NCI-H748 treated with DMSO at 0.1 percent for 48 hours (cell line): ENCODE data around the gene ASAH2.
"Not testable (repeated sequence)": the region's sequence is repeated elsewhere in the genome, so short reads cannot be mapped to it uniquely, and the experiment has no call there.

Experiments
- DNase-seq: peaks from one replicate; lab custom pipeline; 2025; lab: John Stamatoyannopoulos, UW

ASAH2 gene

DNA sequence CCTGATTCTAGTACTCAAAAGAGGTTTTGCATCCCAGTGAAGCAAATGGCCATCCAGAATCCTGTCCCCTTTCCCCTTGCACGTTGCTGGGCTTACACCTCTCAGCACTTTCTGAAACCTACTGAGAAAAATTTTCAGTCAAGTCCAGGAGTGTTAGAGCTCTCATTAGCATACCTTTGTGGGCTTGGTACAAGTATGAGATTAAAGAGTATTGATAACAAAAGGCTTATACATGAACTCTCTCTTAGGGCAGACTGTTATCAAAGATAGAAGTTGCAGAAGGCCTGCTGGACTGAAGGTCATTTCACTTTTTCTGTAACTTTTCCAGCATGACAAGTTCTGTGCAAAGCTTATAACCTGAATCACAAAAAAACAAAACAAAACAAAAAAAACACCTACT, at the start of gene ASAH2:
ASAH2 (minus strand) TSS at position 123 of the 400 bp plus-strand sequence. CDS start 2,906 bp downstream, outside the sequence.
- DNase-seq: no peak

DNA sequence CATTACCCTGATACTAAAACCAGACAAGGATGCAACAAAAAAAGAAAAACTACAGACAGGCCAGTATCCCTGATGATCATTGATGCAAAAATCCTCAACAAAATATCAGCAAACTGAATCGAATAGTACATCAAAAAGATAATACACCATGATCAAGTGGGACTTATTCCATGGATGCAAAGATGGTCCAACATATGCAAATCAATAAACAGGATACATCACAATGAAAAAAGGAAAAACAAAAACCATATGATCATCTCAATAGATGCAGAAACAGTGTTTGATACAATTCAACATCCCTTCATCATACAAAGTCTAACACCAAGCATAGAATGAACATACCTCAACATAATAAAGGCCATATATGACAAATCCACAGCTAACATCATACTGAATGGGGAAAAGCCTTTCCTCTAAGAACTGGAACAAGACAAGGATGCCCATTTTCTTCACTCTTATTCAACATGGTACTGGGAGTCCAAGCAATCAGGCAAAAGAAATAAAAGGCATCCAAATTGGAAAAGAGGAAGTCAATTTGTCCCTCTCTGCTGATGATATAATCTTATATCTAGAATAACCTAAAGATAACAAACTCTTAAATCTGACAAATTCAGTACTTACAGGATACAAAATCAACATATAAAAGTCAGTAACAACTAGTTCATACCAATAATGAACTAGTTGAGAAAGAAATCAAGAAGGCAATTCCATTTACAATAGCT, 48.8 kb upstream of the ASAH2 start:
- no peak for DNase-seq

DNA sequence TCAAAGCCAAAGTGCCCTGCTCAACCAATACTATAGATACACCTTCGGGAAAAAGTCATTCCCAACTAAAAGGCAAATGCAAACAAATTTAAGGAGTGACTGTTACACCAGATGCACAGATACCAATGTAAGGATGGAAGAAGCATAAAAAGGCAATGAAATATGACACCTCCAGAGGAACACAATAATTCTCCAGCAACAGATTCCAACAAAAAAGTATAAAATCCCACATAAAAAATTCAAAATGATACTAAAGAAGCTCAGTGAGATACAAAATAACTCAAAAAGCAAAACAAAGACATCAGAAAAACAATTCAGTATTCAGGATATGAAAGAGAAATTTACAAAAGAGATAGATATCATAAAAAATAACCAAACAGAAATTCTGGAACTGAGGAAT, 44.1 kb upstream of the ASAH2 start:
- no peak for DNase-seq

DNA sequence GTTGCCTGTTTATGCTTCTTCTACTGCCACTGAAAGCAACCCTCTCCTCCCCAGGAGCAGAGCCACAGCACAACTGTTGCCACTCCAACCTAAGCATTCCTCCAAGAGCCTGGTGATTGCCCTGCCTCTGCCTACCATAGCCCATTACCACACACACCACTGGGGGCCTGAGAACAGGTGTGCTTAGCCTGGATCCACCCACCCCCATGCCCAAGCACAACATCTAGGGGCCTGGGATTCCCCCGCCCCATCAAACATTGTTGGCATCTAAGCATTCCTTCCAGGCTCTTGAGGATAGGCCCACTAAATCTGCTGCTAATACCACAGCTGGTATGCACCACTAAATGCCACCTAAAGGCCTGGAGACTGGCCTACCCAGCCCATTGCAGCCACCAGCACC, 43.3 kb upstream of the ASAH2 start:
- no peak for DNase-seq

DNA sequence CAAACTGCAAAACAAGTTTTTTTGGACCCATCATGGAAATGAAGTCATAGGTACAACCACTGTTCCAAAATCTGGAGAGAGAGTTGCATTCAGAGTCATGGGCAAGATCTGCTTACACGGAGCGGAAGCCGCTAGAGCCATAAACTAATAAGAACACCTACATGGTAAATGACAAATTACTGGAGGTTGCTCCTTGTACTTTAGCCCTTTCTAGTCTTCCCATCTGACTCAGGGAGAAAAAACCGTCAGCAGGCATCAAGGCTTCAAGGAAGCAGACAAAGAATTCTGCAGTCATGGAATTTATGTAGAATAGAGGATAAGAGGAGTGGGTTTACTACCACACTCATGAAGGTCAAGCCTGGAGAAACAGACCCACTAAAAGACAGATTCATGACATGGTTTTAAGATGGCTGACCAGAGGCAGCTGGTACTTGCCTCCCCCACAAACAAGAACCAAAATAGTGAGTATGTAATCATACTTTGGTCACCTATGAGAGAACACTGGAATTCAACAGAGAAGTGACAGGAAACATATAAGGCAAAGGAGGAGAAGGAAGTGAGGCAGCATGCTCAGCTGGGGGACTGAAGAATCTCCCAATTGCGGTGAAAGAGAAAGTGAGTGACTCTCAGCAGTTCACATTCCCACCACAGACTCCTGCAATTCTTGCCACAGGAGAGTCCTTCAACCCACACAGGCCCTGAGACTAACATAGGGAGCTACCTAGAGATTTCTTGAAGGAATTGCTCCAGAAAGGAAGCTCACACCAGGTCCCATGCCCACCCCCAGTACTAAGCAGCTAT, 42.4 kb upstream of the ASAH2 start:
- DNase-seq: no peak

DNA sequence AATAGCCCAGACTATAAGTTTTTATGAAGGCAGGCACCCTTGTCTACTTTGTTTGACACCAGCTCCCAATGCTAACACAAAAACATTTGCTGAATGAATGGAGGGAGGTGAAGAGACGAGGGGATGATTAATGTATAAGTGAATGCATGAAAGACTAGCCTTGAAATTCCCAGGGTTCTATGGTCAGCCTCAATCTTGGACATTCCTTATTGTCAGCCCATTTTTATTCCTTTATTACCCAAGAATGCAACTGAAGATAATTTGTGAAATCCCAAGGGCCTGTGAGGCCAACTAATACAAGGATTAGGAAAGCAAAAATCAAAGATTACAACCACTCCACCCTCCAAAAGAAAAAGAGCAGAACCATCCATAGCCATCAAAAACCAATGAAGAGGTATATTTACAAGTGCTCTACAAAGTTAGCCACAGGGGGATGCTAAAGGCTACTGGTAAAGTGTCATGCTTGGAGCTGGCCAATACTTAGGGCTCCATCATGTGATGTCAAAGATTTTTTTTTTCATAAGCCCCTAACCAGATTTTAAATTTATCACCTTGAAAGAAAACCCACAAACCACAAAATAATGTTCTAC, 40.0 kb upstream of the ASAH2 start:
- no peak for DNase-seq

DNA sequence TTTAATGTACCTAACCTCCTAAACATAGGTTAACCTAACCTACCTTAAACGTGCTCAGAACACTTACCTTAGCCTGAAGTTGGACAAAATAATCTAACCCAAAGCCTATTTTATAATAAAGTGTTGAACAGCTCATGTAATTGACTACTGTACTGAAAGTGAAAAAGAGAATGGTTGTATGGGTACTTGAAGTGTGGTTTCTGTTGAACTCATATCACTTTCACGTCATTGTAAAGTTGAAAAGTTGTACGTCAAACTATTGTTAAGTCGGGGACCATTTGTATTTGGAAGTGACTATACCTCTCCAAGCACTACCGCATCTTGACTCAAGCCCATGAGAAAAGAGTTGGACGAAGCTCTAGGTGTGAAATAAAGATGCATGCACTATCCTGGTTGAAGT, 37.9 kb upstream of the ASAH2 start:
- no peak for DNase-seq

DNA sequence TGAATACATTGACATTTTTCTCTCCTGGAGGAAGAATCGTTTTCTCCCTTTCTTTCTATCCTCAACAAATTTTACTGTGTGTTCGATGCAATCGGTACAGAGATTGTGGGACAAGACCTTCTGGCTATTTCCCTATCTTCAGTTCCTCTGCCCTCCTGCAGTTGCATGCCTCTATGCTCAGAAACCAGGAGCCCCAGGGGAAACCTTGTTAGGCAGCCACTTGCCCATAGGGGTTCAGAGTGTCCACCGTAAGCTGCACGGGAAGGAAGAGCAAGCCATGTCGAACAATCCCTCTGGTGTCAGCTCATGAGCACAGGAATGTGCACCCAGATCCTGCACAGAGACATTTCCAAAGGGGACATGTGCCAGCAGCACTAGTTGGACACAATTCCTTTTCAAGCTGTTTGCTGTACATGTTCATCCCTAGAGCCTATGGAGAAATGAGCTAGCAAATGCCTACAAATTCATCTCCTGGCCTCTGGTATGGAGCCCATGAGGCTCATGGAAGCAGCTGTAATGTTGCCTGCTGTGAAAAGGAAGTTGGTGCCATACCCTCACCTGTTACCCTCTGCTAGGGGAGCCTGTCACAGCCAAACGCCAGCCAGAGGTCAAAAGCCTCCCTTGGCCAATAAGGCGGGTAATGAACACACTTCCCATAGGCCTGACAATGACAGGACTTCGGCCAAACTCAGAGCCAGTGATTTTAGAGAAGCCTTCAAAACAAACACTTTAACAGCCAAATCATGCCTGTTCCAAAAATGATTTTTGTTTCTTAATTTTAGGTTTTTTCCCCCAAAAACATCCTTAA, 35.9 kb upstream of the ASAH2 start:
- no peak for DNase-seq

DNA sequence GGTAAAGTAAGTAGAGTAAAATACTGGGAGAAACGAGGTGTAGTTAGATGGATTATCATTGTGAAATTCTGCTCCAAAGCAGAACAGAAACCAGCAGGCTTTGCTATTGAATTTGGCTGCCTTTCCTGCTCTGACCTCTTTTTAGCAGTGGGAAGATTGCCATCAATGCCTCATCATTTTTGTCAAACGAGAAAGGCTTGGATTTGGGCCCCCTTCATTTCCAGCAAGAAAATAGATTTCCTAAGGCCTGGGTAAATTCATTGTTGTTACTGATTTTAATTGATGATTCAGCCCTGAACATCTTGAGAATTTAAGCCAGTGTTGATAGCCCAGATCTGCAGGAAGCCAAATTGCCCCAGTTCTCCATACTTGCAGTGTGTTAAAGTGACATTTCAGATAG, 35.2 kb upstream of the ASAH2 start:
- DNase-seq: no peak

DNA sequence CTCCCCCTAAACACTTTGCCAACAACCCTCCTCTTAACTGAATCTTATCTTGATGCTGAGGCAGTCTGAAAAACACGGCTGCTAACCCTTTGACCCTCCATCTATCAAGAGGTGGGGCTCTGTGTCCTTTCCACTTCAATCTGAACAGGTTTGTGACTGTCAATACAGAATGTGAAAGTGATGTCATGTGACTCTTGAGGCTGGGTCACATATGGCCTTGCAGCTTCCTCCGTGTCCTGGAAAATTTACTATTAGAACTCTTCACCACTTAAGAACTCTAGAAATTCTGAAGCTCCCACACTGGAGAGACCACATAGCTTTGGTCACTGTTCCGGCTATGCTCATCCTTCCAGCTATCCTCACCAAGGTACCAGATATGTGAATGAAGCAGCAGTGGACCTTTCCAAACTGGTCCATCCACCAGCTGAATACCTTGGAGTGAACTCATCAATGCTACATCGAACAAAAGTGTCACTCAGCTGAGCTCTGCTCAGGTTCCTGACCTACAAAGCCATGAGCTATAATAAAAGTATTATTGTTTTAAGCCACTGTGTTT, 30.7 kb upstream of the ASAH2 start:
- DNase-seq: no peak

DNA sequence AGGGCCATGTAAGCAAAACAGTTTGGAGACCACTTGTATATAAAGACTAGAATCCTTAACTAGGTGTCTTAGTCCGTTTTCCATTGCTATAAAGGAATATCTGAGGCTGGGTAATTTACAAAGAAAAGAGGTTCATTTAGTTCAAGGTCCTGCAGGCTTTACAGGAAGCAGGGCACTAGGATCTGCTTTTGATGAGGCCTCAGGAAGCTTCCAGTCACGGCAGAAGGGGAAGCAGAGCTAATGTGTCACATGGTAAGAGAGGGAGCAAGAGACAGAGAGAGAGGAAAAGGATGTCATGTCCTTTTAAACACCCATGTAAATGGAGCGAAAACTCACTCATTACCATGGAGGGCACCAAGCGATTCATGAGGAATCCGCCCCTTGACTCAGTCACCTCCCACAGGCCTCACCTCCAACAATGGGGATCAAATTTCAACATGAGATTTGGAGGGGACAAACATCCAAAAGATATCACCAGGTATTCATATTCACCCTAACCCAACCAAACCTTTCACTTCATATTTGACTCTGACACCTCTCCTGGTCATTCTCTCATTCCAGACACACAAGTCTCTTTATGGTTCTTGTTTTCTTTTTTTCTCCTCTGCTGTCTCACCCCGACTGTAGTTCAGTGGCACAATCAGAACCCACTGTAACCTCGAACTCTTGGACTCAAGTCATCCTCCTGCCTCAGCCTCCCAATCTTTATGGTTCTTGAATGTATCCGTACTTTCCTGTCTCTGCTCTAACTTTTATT, 30.1 kb upstream of the ASAH2 start:
- DNase-seq: no peak

DNA sequence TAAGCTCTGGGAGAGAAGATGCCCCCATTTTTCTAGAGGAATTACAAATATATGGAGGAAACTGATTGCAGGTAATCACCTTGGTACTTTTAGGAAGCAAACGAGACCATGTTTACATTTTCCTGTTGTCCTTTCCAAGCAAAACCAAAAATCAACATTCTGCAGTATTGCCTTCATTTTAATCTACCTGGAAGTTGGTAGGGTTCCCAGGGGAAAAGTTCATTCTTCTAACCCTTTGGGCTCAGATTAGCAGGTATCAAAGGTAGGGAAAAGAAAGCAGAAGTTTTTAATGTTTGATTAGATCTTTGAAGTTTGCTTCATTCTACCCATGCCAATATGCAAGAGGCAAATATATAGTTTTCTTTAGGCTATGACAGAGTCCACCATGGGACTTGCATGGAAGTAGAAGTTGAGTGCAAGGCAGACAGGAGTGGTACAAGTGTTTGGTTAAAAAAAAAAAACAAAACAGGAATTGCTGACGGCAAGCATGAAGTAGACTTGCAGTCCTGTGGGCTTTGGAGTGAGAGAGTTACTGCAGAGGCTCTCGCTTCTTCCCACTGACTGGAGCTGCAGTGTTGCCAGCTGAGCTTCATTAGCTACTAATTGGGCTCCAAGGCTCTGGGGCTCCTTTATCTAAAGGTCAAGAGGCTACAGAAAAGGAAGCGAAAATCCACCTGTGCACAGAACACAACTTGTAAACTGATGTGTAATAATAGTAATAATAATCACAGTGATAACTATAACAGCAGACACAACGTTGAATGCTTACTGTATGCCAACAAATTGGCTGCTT, 28.9 kb upstream of the ASAH2 start:
- DNase-seq: no peak

DNA sequence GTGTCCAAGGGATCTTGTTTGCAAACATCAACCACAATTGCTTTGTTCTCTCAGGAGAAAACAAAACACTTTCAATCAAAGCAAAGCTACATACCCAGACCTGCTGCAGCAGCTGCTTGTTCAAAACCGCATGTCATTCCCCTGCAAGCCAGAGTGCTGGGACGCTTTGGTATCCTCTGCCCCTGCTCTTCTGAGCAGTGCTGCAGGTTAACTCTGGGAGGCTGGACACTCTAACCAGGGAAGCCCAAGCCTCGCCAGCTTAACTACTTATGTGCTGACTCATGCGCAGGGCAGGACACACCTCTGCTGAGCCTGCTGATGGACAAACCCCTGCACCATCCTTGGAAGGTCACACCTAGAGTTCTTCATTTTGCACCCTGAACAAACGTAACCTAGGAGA, 28.2 kb upstream of the ASAH2 start:
- no peak for DNase-seq

DNA sequence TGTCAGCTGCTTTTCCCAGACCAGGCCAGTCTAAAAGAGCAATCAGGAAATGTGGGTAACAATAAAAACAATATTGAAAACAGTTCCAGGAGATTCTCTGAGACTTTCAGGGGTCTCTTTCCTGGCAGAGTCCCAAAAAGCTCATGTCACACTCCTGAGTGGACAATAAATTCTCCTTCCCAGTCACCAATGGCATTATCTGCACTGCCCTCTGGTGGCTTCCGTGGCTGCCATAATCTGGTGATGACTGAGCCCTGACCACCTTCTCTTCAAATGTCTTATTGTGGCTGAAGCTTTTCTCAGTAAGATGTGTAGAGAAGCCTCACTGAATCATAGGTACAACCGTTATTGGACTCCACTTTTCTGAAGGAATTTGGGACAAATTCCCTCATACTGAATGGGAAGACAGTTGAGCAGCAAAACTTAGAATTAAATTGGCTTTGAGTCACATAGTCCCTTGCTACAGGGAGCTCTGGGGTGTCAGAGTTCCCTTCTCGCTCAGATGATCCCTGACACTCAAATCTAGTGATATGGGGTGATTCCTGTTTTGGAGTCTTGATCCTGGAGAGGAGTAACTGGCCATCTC, 24.4 kb upstream of the ASAH2 start:
- DNase-seq: no peak

DNA sequence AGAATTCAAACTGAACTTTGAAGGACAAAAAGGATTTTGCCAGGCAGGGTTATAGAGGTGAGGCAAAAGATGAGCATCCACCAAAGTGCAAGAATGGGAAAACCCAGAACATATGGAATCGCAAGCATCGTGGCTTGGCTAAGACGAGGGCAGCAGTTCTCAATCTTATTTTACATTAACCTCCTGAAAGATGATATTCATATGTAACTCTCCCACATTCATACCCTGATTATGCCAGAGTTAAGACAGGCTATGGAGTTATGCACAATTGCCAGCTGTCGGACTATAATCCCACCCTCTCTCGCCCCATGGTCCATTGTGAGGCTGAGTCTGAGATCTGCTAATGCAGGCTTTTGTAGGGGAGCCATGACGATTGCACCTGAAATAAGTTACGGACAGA, 21.2 kb upstream of the ASAH2 start:
- no peak for DNase-seq

DNA sequence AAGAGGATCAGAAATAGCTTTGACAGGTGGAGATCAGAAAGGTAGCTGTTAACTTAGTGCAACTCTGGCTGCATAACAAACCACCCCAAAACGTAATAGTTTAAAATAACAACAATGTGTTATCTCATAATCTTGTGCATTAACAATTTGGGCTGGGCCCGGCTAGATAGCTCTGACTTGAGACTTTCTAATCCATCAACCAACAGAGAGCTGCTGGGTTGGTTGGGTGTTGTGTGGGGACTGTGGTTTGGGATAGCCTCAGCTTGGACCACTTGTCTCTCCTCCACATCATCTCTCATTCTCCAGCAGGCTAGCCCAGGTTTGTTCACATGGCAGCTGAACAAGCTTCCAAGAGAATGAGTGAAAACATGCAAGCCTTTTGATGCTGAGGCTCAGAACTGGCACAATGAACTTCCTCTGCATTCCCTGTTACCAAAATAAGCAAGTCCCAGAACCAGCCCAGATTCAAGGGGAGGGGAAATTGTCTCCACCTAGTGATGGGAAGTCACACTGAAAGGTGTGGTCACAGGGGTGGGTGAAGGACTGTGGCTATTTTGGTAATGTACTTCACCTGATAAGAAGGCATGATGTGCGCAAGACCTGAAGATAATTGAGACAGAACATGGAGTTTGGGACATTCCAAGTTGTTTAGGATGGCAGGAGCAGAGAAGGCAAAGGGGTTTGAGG, 20.4 kb upstream of the ASAH2 start:
- no peak for DNase-seq

DNA sequence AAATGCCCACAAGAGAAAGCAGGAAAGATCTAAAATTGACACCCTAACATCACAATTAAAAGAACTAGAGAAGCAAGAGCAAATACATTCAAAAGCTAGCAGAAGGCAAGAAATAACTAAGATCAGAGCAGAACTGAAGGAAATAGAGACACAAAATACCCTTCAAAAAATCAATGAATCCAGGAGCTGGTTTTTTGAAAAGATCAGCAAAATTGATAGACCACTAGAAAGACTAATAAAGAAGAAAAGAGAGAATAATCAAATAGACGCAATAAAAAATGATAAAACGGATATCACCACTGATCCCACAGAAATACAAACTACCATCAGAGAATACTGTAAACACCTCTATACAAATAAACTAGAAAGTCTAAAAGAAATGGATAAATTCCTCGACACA, 16.6 kb upstream of the ASAH2 start:
- not testable (repeated sequence) for DNase-seq

DNA sequence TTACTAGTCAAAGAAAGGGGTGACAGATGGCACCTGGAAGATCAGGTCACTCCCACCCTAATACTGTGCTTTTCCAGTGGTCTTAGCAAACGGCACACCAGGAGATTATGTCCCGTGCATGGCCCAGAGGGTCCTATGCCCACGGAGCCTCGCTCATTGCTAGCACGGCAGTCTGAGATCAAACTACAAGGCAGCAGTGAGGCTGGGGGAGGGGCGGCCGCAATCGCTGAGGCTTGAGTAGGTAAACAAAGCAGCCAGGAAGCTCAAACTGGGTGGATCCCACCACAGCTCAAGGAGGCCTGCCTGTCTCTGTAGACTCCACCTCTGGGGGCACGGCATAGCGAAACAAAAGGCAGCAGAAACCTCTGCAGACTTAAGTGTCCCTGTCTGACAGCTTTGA, 11.3 kb upstream of the ASAH2 start:
- DNase-seq: not testable (repeated sequence)

DNA sequence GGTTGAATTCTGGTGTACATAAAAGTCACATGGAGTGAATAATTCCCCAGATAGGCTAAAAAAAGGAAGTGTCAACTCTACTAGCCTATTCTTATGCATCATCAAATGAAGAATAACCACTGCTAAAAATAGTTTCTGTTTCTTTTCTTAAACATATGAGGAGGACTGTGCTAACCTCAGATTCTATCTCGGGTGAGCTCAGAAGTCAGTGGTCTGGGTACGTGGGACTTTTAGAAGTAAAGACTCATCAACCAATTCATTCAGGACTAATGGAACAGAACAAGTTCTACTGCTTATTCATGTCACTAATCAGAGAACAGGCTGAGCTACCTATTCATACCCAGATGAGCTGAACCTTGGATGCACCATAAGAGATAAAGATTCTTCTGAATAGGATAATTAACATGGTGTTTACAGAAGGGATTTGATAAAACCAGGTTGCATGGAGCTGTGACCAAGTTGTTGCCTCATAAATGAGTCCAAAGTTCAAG, 9.5 kb upstream of the ASAH2 start:
- no peak for DNase-seq
